Ishikawa (cell line): ENCODE measurements around the gene WDR74.

Source experiments
- CEBPB ChIP-seq: IDR thresholded peaks from 2 replicates; pipeline ENCODE4 v1.6.1; 2012
- CREB1 ChIP-seq: IDR thresholded peaks from 2 replicates; pipeline ENCODE4 v1.6.1; 2012; ENCODE audit warnings: low read depth
- EGR1 ChIP-seq: IDR thresholded peaks from 2 replicates; pipeline ENCODE4 v1.6.1; 2012
- EP300 ChIP-seq: IDR thresholded peaks from 2 replicates; pipeline ENCODE4 v1.6.1; 2012; ENCODE audit warnings: borderline replicate concordance
- FOXM1 ChIP-seq: IDR thresholded peaks from 2 replicates; pipeline ENCODE4 v1.6.1; 2012; ENCODE audit warnings: low read depth, borderline replicate concordance
- MAX ChIP-seq: IDR thresholded peaks from 2 replicates; pipeline ENCODE4 v1.6.1; 2012
- NFIC ChIP-seq: IDR thresholded peaks from 2 replicates; pipeline ENCODE4 v1.6.1; 2012
- RAD21 ChIP-seq: IDR thresholded peaks from 2 replicates; pipeline ENCODE4 v1.6.1; 2012; ENCODE audit warnings: low read depth
- REST ChIP-seq: IDR thresholded peaks from 2 replicates; pipeline ENCODE4 v1.6.1; 2012; ENCODE audit warnings: low read depth, mild to moderate bottlenecking
- TAF1 ChIP-seq: IDR thresholded peaks from 2 replicates; pipeline ENCODE4 v1.6.1; 2012; ENCODE audit warnings: low read depth, mild to moderate bottlenecking
- TEAD4 ChIP-seq: IDR thresholded peaks from 2 replicates; pipeline ENCODE4 v1.6.1; 2012
- USF1 ChIP-seq: IDR thresholded peaks from 2 replicates; pipeline ENCODE4 v1.6.1; 2012
- YY1 ChIP-seq: IDR thresholded peaks from 2 replicates; pipeline ENCODE4 v1.6.1; 2012; ENCODE audit warnings: low read depth
- ZBTB7A ChIP-seq: IDR thresholded peaks from 2 replicates; pipeline ENCODE4 v1.6.1; 2012; ENCODE audit warnings: low read depth

GRCh38 chr11:62863687-62864335 lies 24.4 kb upstream of the WDR74 start:
- TF ChIP-seq YY1, result no peak
- no peak for TF ChIP-seq TEAD4
- TF ChIP-seq EGR1, result no peak
- TF ChIP-seq NFIC, result no peak
- TF ChIP-seq TAF1, result no peak
- TF ChIP-seq MAX, result no peak
- TF ChIP-seq RAD21, result no peak
- TF ChIP-seq CEBPB, result no peak
- TF ChIP-seq ZBTB7A, result no peak
- no peak for TF ChIP-seq EP300
- TF ChIP-seq FOXM1, result no peak
- TF ChIP-seq USF1, result no peak
- TF ChIP-seq CREB1, result no peak
- TF ChIP-seq REST, result no peak
